Cardiac ventricle fibroblast (primary cell): ENCODE results near the gene ERCC1. TPM values are rescaled to one million over a fixed set of nuclear protein-coding genes. Genes with fewer than 3 reads are reported as not detected.

Experiments used
- total RNA-seq: library from RNA; depleted of rRNA; stranded (reverse); fragments of >200 nt; gene quantifications from 2 replicates; pipeline ENCODE4 v1.2.3, GENCODE V29; 2015

ERCC1 gene
- 62.0 and 67.8 TPM in 2 replicates for total RNA-seq

DNA sequence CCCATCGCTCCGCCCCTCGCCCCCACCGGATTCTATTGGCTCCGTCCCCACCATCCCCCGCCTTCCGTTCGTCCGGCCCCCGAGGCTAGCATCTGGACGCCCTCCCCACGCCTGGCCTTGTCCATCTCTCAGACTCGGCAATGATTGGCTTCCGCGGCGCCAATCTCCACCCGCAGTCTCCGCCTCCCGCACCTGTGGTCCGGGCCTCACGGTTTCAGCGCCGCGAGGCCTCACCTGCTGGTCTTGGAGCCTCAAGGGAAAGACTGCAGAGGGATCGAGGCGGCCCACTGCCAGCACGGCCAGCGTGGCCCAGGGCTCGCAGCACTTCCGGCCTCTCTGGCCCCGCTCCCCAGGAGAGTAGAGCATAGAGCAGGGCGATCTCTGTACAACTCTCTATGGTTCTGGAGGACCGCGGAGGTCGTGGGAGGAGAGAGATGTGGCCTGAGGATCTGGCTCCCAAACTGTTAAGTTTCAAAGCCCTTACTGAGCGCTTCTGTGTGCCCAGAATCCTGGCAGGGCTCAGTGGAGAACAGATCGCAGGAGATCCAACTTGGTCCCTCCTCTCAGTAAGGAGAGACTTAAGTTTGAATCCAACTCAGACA, at the start of gene ERCC1:
ERCC1 (minus strand) TSS at position 329 of the 602 bp plus-strand sequence. CDS start 543 bp downstream, outside the sequence.

GRCh38 chr19:45467456-45468158, 43.9 kb upstream of the ERCC1 start, which contains the start of gene FOSB:
TSS of gene FOSB (plus strand) at chr19:45467996. CDS start at chr19:45468587, 591 bp downstream.

DNA sequence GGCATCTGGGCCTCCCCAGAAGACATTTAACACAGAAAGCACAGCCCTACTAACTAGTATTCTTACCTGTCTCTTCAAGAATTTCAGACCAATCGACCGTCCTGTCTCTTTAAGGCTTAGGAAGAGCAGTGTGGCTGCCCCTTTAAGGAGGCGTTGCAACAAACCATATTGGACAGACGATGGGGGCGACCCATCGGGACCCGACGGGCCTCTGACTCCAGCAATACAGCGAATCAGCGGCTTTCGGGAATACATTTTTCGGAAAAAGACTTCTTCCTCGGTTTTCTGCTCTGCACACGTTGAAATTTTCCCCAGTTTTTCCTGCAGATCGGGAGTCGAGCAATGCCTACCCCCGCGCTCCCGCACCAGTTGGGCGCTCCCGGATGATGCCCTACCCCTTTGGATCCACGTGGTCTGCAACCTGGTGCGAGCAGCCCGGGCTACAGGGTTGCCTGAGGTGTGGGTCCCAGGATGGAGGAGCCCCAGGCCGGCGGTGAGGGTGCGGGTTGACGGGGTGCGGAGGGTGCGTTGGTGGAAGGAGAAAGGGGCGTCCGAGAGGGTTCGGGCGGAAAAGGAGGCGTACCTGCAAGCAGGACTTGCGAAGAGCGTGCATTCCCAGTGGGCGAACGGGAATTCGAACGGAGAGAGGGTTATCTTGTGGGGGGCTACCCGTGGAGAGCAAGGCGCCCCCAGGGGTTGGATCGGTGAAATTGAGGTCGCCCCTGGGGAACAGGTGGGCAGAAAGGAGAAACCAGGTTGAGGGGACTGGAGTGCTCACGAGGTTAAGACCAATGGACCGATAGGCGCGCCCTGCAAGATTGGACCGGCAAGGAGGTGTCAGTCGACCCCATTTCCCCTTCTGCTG, 17.3 kb downstream of the ERCC1 start, which contains the start of gene POLR1G:
POLR1G (plus strand) TSS at position 419 of the 865 bp plus-strand sequence; CDS start at position 472, 53 bp downstream.

DNA sequence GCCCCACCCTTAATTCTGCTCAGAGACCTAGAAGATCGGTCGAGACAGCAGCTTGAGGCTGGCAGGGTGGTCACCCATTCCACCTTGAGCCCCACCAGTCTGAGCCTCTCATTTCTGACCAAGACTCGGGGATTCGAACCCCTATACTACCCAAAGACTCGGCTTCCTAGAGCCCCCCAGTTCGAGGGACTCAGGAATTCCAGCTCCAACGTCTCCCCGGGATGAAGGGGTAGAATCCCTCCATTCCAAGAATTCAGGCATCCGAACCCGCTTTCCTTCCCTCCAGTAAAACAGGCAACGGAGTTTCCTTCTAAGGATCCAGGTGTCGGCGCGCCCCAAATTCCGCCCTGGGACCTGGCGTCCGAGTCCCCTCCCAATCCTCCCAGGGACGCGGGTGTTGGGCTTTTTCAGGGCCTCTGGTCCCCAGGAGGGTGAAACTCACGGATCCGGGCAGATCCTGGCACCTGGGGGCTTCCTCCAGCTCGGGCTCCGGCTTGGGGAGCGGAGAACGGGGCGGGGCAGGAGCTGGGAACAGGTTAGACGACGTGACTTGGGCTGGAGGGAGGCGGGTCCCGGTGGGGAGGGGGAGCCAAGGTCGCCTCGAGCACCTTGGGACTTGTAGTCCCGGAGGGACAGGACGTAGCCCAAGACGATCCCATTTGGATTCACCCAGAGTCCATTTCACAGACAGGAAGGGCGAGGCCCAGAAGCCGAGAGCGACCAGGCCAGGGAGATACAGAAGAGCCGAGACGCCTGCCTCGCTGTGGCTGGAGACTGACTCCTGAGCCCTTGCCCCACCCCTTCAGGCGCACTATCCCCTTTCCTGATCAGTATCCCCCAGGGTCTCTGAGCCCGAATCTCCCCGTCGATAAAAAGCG, 18.9 kb downstream of the ERCC1 start, which contains the start of gene PPP1R13L:
PPP1R13L (minus strand) TSS at position 513 of the 878 bp plus-strand sequence. CDS start 6,751 bp downstream, outside the sequence.

GRCh38 chr19:45370410-45371204, 53.1 kb downstream of the ERCC1 start, which contains the start of gene ERCC2:
TSS of gene ERCC2 (minus strand) at chr19:45370573. CDS start at chr19:45370540, 33 bp downstream.

Other genes with a start within 250 kb of the ERCC1 start
- gene TRAPPC6A, start 245.7 kb downstream of the ERCC1 start, total RNA-seq, result 19.2 and 35.8 TPM in 2 replicates
- 18.3 and 19.5 TPM in 2 replicates for gene BLOC1S3, start 245.1 kb downstream of the ERCC1 start, total RNA-seq
- gene EXOC3L2, start 178.5 kb downstream of the ERCC1 start, total RNA-seq, result not detected in 2 replicates
- 19.5 and 26.4 TPM in 2 replicates for gene MARK4, start 172.6 kb downstream of the ERCC1 start, total RNA-seq
- not detected in 2 replicates for gene CKM, start 101.0 kb downstream of the ERCC1 start, total RNA-seq
- gene KLC3, start 83.2 kb downstream of the ERCC1 start, total RNA-seq, result not detected in 2 replicates
- 12.6 and 19.2 TPM in 2 replicates for gene ERCC2, start 53.3 kb downstream of the ERCC1 start, total RNA-seq
- gene PPP1R13L, start 18.8 kb downstream of the ERCC1 start, total RNA-seq, result 2.3 and 3.8 TPM in 2 replicates
- 4.3 and 7.3 TPM in 2 replicates for gene POLR1G, start 17.3 kb downstream of the ERCC1 start, total RNA-seq
- gene FOSB, start 44.1 kb upstream of the ERCC1 start, total RNA-seq, result 41.1 and 43.9 TPM in 2 replicates
- 6.5 and 19.5 TPM in 2 replicates for gene RTN2, start 73.1 kb upstream of the ERCC1 start, total RNA-seq
- gene PPM1N, start 74.5 kb upstream of the ERCC1 start, total RNA-seq, result 0.44 and 3.5 TPM in 2 replicates
- 42.5 and 42.9 TPM in 2 replicates for gene VASP, start 83.6 kb upstream of the ERCC1 start, total RNA-seq
- 9.1 and 12.1 TPM in 2 replicates for gene OPA3, start 160.9 kb upstream of the ERCC1 start, total RNA-seq
- 1.8 TPM in 2 replicates for gene GPR4, start 178.3 kb upstream of the ERCC1 start, total RNA-seq
- gene EML2, start 215.5 kb upstream of the ERCC1 start, total RNA-seq, result 20.5 and 31.9 TPM in 2 replicates
- 0.44 TPM in 1 of 2 replicates, not detected in the other for gene GIPR, start 244.3 kb upstream of the ERCC1 start, total RNA-seq